GM18520 (cell line): ENCODE measurements around the gene DCBLD2.
"Not testable (repeated sequence)": the region's sequence is repeated elsewhere in the genome, so short reads cannot be mapped to it uniquely, and the experiment has no call there.

ENCODE experiments used
- ATAC-seq: cut with Tn5 transposase; IDR thresholded peaks from one replicate; pipeline ENCODE4 v1.9.1; 2021; ENCODE audit not compliant: unreplicated experiment

DCBLD2 gene

DNA sequence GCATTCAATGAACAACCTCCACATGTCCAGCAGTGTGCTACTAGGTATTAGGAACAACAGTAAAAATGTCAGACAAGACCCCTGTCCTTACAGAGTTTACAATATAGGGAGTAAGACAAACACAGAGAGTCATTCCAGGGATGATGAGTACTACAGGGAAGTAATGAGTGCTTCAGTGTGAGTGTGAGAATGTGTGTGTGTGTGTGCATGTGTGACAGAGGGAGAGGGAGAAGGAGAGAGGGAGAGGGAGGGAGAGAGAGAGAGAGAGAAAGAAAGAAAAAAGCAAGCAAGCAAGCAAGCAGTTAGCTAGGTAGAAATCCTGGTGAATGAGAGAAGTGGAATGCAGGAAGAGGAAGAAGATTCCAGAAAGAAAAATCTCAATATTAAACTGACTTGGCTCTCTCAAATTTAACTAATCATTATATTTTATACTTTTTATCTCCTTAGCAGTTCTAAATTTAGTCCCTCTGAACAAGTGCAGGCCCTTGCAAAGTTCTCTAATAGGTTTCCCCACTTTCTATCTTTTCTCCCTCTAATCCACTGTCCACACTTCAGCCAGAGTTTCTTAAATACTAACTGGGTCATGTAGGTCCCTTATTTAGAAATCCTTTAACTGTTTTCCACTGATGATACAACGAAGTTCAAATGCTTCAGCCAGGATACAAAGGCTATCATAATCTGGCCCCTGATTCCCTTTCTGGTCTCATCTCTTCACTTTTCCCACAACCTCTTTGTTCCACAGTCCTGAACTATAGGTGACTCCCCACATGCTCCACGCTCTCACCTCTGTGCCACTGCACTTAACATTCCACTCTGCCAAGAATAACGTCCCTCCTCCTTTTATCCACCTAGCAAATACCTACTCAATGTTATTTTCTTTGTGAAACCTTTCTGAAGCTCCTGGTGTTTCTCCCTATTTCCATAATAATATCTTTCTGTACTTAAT is 10.3 kb downstream of the DCBLD2 start:
- ATAC-seq = no peak

DNA sequence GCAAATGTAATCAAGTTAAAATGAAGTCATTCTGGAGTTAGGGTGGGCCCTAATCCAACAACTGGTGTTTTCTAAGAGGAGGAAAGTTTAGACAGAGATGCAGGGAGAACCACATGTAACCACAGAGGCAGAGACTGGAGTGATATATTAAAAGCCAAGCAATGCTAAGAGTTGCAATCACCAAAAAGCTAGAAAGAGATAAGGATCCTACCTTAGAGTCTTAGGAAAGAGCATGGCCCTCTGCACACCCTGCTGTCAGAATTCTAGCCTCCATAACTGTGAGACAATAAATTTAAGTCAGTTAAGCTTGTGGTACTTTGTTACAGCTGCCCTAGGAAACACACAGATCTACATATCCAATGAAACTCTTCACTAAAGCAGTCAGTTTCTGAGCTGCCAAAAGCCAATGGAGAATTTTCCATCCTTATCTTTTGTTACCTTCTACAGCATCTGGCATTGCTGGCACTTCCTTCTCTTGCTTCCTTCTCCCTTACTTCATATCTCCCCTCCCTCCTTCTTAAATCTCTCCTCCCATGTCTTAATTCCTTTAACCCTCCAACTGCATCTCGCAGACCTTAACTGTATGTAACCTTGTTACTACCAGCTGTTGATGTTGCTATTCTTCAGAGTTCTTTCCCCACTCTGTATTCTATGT is 11.2 kb downstream of the DCBLD2 start:
- no peak for ATAC-seq

GRCh38 chr3:98887684-98888083 is 13.8 kb downstream of the DCBLD2 start:
- no peak for ATAC-seq

DNA sequence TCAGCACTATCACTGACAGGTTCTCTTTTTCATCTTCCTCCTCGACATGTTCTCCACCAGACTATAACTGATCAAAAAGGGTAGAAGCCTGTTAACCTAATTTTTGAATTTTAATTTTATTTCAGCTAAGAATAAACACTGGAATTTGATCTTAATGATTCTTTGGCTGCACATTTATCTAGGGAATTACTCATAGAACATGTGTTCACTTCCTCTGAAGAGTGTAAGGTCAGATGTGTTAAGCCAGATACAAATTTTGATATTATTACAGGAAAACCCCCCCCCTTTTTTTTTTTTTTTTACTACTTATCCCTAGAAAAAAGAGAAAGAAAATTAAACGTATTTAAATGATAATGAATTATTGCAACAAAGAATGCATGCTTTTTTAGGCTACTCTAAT is 15.0 kb downstream of the DCBLD2 start:
- no peak for ATAC-seq

DNA sequence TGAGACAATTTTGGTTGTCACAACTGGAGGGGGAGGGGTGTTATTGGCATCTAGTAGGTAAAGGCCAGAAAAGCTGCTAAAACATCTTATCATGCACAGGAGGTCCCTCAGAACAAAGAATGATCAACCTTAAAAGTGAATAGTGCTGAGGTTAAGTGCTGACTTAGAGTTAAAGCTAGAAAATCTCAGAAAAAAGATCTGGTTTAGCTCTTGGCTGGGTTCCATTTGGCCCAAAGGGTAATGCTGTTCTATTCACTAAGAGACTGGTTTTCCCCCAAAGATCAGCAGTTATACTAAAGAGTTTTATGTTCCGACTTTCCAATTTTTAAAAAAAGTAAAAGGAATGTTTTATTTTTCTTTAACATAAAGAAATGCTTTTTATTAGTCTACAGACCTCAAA is 15.6 kb downstream of the DCBLD2 start:
- ATAC-seq = no peak

GRCh38 chr3:98884675-98885371 is 16.7 kb downstream of the DCBLD2 start:
- ATAC-seq = no peak

GRCh38 chr3:98882614-98883333 is 18.7 kb downstream of the DCBLD2 start:
- not testable (repeated sequence) for ATAC-seq

GRCh38 chr3:98877132-98877531 is 24.4 kb downstream of the DCBLD2 start:
- no peak for ATAC-seq

GRCh38 chr3:98875535-98875934 is 26.0 kb downstream of the DCBLD2 start:
- ATAC-seq = no peak

GRCh38 chr3:98874602-98875249 is 26.8 kb downstream of the DCBLD2 start:
- no peak for ATAC-seq

- no peak for ATAC-seq
These were observed 32.1 kb downstream of the DCBLD2 start for GRCh38 chr3:98869391-98869790.

- ATAC-seq = not testable (repeated sequence)
These were observed 43.5 kb downstream of the DCBLD2 start for GRCh38 chr3:98857971-98858370.

- ATAC-seq = not testable (repeated sequence)
These were observed 44.2 kb downstream of the DCBLD2 start for GRCh38 chr3:98857258-98857657.

DNA sequence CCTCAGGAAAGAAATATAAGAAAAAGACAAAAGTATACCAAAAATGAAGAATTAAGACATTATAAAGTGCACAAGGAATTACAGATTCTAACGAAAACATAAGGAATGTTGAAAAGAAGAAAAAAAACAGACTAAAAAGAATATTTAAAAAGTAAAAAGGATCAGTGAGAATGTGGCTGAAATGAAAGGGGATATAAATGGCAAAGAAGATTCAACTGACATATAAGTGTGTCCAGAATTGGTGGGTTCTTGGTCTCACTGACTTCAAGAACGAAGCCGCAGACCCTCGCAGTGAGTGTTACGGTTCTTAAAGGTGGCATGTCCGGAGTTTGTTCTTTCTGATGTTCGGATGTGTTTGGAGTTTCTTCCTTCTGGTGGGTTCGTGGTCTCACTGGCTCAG is 44.8 kb downstream of the DCBLD2 start:
- ATAC-seq = no peak

DNA sequence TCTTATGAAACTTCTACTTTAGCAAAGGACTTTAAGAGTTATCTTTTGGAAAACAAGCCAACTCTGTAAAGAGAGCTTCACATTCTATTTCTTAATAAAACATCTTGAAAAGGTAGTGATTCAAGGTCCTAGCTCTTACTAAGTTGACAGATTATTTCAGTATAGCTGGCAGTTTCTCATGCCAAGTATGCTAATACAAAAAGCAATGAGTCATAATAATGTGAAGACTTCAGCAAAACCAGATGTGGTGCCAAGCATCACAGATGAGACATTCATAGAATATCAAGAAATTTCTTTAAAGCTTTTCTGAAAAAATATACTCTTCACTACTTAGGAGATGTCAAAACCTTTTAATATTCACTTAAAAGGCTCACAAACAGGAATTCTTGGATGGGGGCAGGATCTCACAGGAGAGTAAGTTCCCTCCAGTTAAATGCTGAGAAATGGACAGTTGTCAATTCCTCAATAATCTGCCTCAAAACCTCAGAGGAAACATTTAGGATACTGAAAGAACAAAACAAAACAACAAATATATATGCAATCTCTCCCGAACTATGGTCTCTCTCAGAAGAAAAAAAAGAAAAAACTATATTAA is 45.6 kb downstream of the DCBLD2 start:
- no peak for ATAC-seq

DNA sequence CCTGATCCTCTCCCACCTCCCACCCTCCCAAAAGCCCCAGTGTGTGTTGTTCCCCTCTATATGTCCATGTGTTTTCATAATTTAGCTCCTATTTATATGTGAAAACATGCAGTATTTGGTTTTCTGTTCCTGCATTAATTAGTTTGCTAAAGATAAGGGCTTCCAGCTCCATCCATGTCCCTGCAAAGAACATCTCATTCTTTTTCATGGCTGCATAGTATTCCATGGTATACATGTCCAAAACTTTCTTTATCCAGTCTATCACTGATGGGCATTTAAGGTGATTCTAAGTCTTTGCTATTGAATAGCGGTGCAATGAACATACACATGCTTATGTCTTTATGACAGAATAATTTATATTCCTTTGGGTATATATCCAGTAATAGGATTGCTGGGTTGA is 53.4 kb downstream of the DCBLD2 start:
- no peak for ATAC-seq

DNA sequence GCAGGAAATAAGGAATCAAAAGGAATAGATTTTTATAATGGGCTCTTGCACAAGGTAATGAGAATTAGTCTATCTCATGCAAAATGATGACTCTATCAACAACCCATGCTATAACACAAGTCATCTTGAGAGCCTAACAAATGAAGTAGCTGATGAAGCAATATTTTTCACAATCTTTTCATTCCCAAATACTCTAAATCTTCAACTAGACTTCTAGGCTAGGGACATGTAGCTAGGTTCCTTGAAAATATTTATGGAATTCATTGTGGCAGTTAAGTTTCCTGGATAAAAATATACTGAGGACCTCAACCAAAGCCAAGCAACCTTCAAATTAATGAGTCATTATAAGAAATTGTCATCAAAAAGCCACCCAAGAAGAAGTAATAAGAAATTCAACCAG is 55.4 kb downstream of the DCBLD2 start:
- ATAC-seq = no peak

DNA sequence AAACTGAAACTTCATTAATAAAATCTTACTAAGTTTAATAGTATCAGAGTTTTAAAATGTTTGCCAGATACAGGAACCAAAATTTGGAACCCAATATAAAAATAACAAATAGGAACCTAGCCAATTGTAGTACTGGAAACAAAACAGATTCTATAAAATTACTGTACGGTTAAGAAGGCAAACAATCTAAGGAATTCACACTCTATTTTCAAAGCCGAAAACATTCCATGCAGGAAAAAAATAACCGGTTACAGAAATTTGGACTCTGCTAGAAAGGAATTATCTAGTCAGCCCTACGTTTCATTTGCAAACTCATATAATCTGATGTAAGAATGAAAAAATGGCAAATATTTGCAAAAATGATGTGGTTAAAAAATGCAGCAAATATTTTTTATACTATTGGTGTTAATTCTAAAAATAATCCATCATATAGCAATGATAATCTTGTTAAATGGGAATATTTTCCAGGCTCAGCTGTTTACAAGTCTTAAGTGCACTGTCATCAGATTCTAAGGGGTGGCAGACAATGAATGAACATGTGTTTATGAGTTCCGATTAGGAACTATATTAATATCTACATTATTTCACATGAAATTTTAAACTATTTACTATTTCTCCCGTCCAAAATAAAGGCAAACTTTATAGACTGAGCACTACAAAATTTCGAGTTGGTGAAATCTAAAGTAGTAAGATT is 58.1 kb downstream of the DCBLD2 start:
- no peak for ATAC-seq

DNA sequence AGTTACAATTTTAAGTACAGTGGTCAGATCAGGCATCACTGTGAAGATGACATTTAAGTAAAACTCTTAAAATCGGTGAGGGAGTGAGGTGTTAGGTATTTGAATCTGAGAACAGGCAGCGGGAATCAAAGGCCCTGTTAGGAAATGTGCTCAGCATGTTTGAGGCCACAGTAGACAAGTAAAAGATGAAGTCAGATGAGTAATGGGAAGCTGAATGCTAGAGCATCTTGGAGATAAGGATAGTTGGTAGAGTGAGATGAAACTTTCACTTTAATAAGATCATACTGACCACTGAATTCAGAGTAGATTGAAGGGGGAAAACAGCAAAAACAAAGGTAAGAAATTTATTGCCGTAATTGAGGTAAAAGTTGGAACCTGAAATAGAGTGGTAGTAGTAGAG is 61.6 kb downstream of the DCBLD2 start:
- no peak for ATAC-seq

- ATAC-seq = not testable (repeated sequence)
These were observed 70.4 kb downstream of the DCBLD2 start for GRCh38 chr3:98831060-98831459.
